Adrenal gland (tissue), 5 donors: ENCODE data around the gene CNOT6.

ENCODE experiments used
- POLR2A ChIP-seq, 2 donors: fragments of 450-650 bp; IDR thresholded peaks; one replicate each; pipeline ENCODE4 v1.6.1; 2017; ENCODE audit warnings: antibody characterized with exemption in 2 of 2, mild to moderate bottlenecking in 2 of 2, moderate library complexity in 1 of 2
- TF ChIP-seq, protein P1 (sequence below), 6 experiments: fragments of 450-650 bp in 4 of 6; fragments of 200-600 bp in 2 of 6; sonication (generic) in 1 of 6; IDR thresholded peaks; 1 replicate in 5 of 6; 2 replicates in 1 of 6; pipeline versions ENCODE4 v1.5.1 to v1.8.0; 2016 to 2021; ENCODE audit warnings: antibody characterized with exemption in 6 of 6, mild to moderate bottlenecking in 2 of 6, moderate library complexity in 1 of 6
- donor health status: DM: no; HTN: no; CAD: no.

DNA sequence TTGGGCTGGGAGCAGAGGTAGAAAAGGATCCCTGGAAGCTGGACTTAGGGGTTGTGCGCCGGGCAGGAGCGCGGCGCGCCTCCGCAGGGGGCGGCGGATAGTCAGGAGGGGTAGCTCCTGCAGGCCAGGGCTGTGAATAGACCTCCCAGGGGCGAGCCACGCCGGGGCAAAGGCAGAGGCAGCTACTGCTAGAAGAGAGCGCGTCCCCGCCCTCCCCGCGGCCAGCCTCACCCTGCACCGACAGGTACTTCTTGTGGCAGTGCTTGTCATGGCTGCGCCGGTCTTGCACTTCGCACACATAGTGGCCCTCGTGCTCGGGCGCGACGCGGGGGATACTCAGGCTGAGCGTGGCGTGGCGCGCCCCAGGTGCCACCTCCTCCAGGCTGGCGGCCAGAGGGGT lies 127.1 kb downstream of the CNOT6 start:
- TF ChIP-seq, protein P1, sequence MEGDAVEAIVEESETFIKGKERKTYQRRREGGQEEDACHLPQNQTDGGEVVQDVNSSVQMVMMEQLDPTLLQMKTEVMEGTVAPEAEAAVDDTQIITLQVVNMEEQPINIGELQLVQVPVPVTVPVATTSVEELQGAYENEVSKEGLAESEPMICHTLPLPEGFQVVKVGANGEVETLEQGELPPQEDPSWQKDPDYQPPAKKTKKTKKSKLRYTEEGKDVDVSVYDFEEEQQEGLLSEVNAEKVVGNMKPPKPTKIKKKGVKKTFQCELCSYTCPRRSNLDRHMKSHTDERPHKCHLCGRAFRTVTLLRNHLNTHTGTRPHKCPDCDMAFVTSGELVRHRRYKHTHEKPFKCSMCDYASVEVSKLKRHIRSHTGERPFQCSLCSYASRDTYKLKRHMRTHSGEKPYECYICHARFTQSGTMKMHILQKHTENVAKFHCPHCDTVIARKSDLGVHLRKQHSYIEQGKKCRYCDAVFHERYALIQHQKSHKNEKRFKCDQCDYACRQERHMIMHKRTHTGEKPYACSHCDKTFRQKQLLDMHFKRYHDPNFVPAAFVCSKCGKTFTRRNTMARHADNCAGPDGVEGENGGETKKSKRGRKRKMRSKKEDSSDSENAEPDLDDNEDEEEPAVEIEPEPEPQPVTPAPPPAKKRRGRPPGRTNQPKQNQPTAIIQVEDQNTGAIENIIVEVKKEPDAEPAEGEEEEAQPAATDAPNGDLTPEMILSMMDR (IDR thresholded peaks at IDR 0.05), result no peak
- no peak for TF ChIP-seq POLR2A (IDR thresholded peaks at IDR 0.05)
